Caco-2 (cell line): Measurements from ENCODE around the gene VPS51. TPM values are rescaled to one million over a fixed set of nuclear protein-coding genes. Genes with fewer than 3 reads are reported as not detected.
A peak's percentile ranks its signal among the peaks of the same experiment; 100 is the strongest.

Experiments
- BruUV-seq: library from RNA; stranded (reverse); fragments of 400-500 nt; replicated peaks from 2 replicates; lab custom pipeline; 2021; lab: Mats Ljungman, UMichigan
- CTCF ChIA-PET: fragments of 300-600 bp; sonication (Branson Sonifier 250); formaldehyde crosslinking; loops from one replicate; lab custom pipeline; 2022; ENCODE audit warnings: antibody characterized with exemption; lab: Charles Lee
- POLR2A ChIA-PET: fragments of 300-600 bp; sonication (Branson Sonifier 250); formaldehyde crosslinking; loops from one replicate; lab custom pipeline; 2022; ENCODE audit warnings: antibody characterized with exemption; lab: Charles Lee
- DNase-seq, 2 experiments: peaks; one replicate each; pipeline versions ENCODE4 v3.0.0 to v3.0.0-alpha.2; 2020 to 2022
- H3K27me3 ChIP-seq: replicated peaks from 2 replicates; pipeline ENCODE4 v1.6.0; 2011; ENCODE audit warnings: low read length; ENCODE audit not compliant: control insufficient read depth, insufficient read depth
- H3K36me3 ChIP-seq: 2 replicates; pipeline ENCODE4 v1.5.1; 2011; ENCODE audit warnings: low read length; ENCODE audit not compliant: control insufficient read depth, insufficient read depth
- H3K4me1 ChIP-seq: fragments of 250-450 bp; sonication (Bioruptor Pico); 2 replicates; pipeline ENCODE4 v1.5.1; 2020; ENCODE audit warnings: mild to moderate bottlenecking
- H3K4me3 ChIP-seq: 2 replicates; pipeline ENCODE4 v1.5.1; 2011; ENCODE audit warnings: low read depth, mild to moderate bottlenecking, control low read depth, low read length
- H3K9me3 ChIP-seq: fragments of 250-450 bp; sonication (Bioruptor Pico); 2 replicates; pipeline ENCODE4 v1.5.1; 2020; ENCODE audit warnings: mild to moderate bottlenecking, moderate library complexity
- H3K27ac Mint-ChIP-seq: one replicate; pipeline ENCODE4 v1.8.0; 2022; ENCODE audit warnings: mixed read lengths; ENCODE audit not compliant: unreplicated experiment
- H3K27me3 Mint-ChIP-seq: one replicate; pipeline ENCODE4 v1.8.0; 2022; ENCODE audit warnings: mixed read lengths; ENCODE audit not compliant: insufficient read depth, unreplicated experiment
- H3K36me3 Mint-ChIP-seq: one replicate; pipeline ENCODE4 v1.8.0; 2022; ENCODE audit warnings: mild to moderate bottlenecking, mixed read lengths; ENCODE audit not compliant: insufficient read depth, unreplicated experiment
- H3K4me1 Mint-ChIP-seq: one replicate; pipeline ENCODE4 v1.8.0; 2022; ENCODE audit warnings: low read depth, mixed read lengths; ENCODE audit not compliant: unreplicated experiment
- H3K4me3 Mint-ChIP-seq: one replicate; pipeline ENCODE4 v1.8.0; 2022; ENCODE audit warnings: mild to moderate bottlenecking, moderate library complexity, mixed read lengths; ENCODE audit not compliant: unreplicated experiment
- H3K9me3 Mint-ChIP-seq: one replicate; pipeline ENCODE4 v1.8.0; 2022; ENCODE audit warnings: mixed read lengths; ENCODE audit not compliant: unreplicated experiment
- intact Hi-C: fragments of 100-400 bp; cut with micrococcal nuclease; formaldehyde crosslinking; loops from one replicate; pipeline ENCODE4 v1.10.0; 2022; ENCODE audit not compliant: unreplicated experiment
- total RNA-seq: library from RNA; stranded (reverse); gene quantifications from 2 replicates; pipeline ENCODE4 v1.2.3, GENCODE V29; 2022
- TF ChIP-seq, protein P1 (sequence below), 2 experiments: fragments of 200-600 bp in 1 of 2; IDR thresholded peaks; 1 replicate in 1 of 2; 2 replicates in 1 of 2; pipeline versions ENCODE4 v1.5.1 to v1.8.0; 2011 to 2022; ENCODE audit warnings: antibody characterized with exemption in 1 of 2, control low read depth in 1 of 2, inconsistent platforms in 1 of 2, low read depth in 1 of 2, low read length in 1 of 2, mild to moderate bottlenecking in 1 of 2, moderate library complexity in 1 of 2; ENCODE audit not compliant: insufficient read depth in 1 of 2, severe bottlenecking in 1 of 2, unreplicated experiment in 1 of 2

The VPS51 gene
- total RNA-seq, 1 experiment from 2014 or later: 158 TPM

DNA sequence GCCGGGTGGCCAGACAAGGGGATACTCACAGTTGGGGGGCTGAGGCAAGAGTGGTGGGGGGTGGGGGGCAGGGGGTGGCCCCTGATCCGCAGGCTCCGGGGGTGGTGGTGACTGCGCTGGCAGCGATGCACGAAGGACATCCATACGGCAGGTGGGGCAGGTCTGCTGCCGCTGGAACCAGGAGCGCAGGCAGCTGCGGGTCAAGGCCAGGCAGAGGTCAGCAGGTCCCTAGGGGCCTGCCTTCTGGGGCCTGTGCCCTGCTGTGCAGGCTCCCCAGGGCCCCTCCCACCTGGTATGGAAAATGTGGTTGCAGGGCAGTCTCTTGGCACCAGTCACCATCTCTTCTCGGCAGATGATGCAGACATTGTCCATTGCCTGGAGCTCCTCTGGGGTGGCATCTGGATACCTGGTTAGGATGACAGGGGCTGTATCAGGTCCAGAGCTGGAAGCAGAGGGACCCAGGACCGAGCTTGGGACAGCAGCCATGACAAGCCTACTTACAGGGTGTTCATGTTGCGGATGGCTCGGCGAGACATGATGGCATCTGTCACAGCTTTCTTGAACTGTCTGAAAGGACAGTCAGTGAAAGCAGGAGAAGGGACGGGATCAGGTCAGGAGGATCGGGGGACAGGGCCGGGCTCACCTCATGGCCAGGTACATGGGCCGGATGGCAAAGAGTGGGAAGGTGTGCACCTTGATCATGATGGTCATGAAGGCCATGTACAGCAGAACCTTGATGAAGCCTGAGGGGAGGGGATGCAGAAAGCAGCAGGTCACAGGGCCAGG lies 34.8 kb downstream of the VPS51 start:
- Mint-ChIP-seq H3K9me3 (no peaks in the 10 kb centered on the region), H3K27ac (no peak overlapping the region), H3K27me3 (no peaks in the 10 kb centered on the region), H3K4me3 (no peak overlapping the region), H3K36me3 (peaks cover 77% of the 10 kb centered on the region), H3K4me1 (peaks cover 2% of the 10 kb centered on the region)
- H3K4me3 ChIP-seq: no peak overlapping the region
- H3K4me1 ChIP-seq: 0 out of 2 replicates have a peak, but pooled peaks cover 5% of the 10 kb centered on the region
- ChIA-PET POLR2A (interaction anchor here (2.1 kb wide), 1 partner anchor 8 kb away, joined by 10 read pairs; the partner anchor contains the start of genes FAU and MRPL49), CTCF (interaction anchor here (0.5 kb wide), 1 partner anchor 158 kb away, joined by 3 read pairs; no protein-coding TSS in a partner anchor)
- no peaks in the 10 kb centered on the region for H3K9me3 ChIP-seq
- TF ChIP-seq, protein P1, sequence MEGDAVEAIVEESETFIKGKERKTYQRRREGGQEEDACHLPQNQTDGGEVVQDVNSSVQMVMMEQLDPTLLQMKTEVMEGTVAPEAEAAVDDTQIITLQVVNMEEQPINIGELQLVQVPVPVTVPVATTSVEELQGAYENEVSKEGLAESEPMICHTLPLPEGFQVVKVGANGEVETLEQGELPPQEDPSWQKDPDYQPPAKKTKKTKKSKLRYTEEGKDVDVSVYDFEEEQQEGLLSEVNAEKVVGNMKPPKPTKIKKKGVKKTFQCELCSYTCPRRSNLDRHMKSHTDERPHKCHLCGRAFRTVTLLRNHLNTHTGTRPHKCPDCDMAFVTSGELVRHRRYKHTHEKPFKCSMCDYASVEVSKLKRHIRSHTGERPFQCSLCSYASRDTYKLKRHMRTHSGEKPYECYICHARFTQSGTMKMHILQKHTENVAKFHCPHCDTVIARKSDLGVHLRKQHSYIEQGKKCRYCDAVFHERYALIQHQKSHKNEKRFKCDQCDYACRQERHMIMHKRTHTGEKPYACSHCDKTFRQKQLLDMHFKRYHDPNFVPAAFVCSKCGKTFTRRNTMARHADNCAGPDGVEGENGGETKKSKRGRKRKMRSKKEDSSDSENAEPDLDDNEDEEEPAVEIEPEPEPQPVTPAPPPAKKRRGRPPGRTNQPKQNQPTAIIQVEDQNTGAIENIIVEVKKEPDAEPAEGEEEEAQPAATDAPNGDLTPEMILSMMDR (IDR thresholded peaks at IDR 0.05; ENCODE audit: insufficient read depth in 1 of 2, low read depth in 1 of 2, low read length in 1 of 2, severe bottlenecking in 1 of 2, unreplicated experiment in 1 of 2): no peak
- DNase-seq: no peak
- no peaks in the 10 kb centered on the region for H3K27me3 ChIP-seq
- H3K36me3 ChIP-seq: peaks cover 7% of the 10 kb centered on the region
- BruUV-seq: no TSS peak
- intact Hi-C loops: no loop called here

DNA sequence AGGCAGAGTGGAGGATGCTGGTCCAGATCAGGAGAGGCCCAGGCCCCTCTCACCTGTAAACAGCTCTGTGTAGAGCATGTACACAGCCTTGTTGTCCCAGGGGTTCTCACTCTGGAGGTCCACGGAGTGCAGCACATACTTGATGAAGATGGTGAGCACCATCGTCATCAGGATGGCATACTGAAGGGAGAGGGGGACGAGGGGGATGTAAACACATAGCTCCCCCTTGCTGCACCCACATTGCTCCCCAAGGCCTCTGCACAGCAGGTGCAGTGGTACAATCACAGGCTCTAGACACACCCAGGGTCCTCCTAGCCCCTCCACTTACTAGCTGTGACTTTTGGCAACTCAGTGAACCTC lies 35.4 kb downstream of the VPS51 start:
- CTCF ChIA-PET: no interaction called here
- TF ChIP-seq, protein P1 (IDR thresholded peaks at IDR 0.05; ENCODE audit: insufficient read depth in 1 of 2, low read depth in 1 of 2, low read length in 1 of 2, severe bottlenecking in 1 of 2, unreplicated experiment in 1 of 2): no peak
- H3K9me3 ChIP-seq: no peaks in the 10 kb centered on the region
- BruUV-seq: no TSS peak
- H3K36me3 ChIP-seq: peaks cover 7% of the 10 kb centered on the region
- H3K4me3 ChIP-seq: no peak overlapping the region
- no peaks in the 10 kb centered on the region for H3K27me3 Mint-ChIP-seq
- intact Hi-C loops: no loop called here
- DNase-seq: peak in 1 of 2 experiments; percentile 25
- no peaks in the 10 kb centered on the region for H3K9me3 Mint-ChIP-seq
- no peaks in the 10 kb centered on the region for H3K27me3 ChIP-seq
- peaks cover 8% of the 10 kb centered on the region for H3K4me1 Mint-ChIP-seq
- peaks cover 72% of the 10 kb centered on the region for H3K36me3 Mint-ChIP-seq
- H3K27ac Mint-ChIP-seq: no peak overlapping the region
- 0 out of 2 replicates have a peak, but pooled peaks cover 5% of the 10 kb centered on the region for H3K4me1 ChIP-seq
- no peak overlapping the region for H3K4me3 Mint-ChIP-seq
- POLR2A ChIA-PET: interaction anchor here (2.1 kb wide), 1 partner anchor 9 kb away, joined by 10 read pairs; the partner anchor contains the start of genes FAU and MRPL49

DNA sequence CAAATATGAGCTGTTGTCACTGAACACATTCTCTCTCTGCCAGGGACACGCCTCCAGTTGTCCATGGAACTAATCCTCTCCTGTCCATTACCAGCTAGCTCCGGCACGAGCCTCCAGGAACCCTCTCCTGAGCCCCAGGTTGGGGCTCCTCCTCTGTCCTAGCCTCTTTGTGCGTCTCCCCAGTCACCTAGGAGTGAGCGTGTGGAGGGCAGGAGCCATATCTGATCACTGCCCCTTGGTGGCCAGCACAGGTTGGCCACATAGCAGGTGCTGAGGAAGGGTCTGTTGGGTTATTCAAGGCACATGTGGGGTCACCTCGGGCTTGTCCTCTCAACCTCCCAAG lies 35.9 kb downstream of the VPS51 start:
- no peak overlapping the region for H3K27ac Mint-ChIP-seq
- H3K4me3 Mint-ChIP-seq: no peak overlapping the region
- H3K36me3 ChIP-seq: peaks cover 7% of the 10 kb centered on the region
- peak in 1 of 2 experiments; percentile 25 for DNase-seq
- H3K4me1 ChIP-seq: 0 out of 2 replicates have a peak, but pooled peaks cover 5% of the 10 kb centered on the region
- H3K27me3 ChIP-seq: no peaks in the 10 kb centered on the region
- no peak overlapping the region for H3K4me3 ChIP-seq
- TF ChIP-seq, protein P1 (IDR thresholded peaks at IDR 0.05; ENCODE audit: insufficient read depth in 1 of 2, low read depth in 1 of 2, low read length in 1 of 2, severe bottlenecking in 1 of 2, unreplicated experiment in 1 of 2): no peak
- no peaks in the 10 kb centered on the region for H3K9me3 ChIP-seq
- peaks cover 67% of the 10 kb centered on the region for H3K36me3 Mint-ChIP-seq
- no TSS peak for BruUV-seq
- peaks cover 8% of the 10 kb centered on the region for H3K4me1 Mint-ChIP-seq
- ChIA-PET CTCF (no interaction called here), POLR2A (interaction anchor here (0.5 to 2.1 kb wide), 2 partner anchors 10 to 826 kb away, joined by 4 to 10 read pairs; partner anchors contain the start of genes ESRRA, FAU and MRPL49)
- intact Hi-C loops: no loop called here
- H3K27me3 Mint-ChIP-seq: no peaks in the 10 kb centered on the region
- no peaks in the 10 kb centered on the region for H3K9me3 Mint-ChIP-seq
